CD14-positive monocyte (primary cell): ENCODE data around the gene POLA1. TPM values are rescaled to one million over a fixed set of nuclear protein-coding genes. Genes with fewer than 3 reads are reported as not detected.
A peak's percentile ranks its signal among the peaks of the same experiment; 100 is the strongest.

ENCODE experiments used
- DNase-seq, 3 donors: peaks; one replicate each; pipeline ENCODE4 v3.0.0-alpha.2; 2011 to 2022
- H2AFZ ChIP-seq: 2 replicates; pipeline ENCODE4 v1.6.0; 2012; ENCODE audit warnings: mild to moderate bottlenecking, low read depth, low read length, inconsistent platforms; ENCODE audit not compliant: insufficient read depth, poor library complexity, severe bottlenecking
- H3K27ac ChIP-seq, 2 donors: 1 replicate in 1 of 2; 2 replicates in 1 of 2; pipeline ENCODE4 v1.5.1; 2012 to 2013; ENCODE audit warnings: low read length in 2 of 2, control low read depth in 1 of 2, inconsistent platforms in 1 of 2, low read depth in 1 of 2, mild to moderate bottlenecking in 1 of 2
- H3K27me3 ChIP-seq, 2 donors: one replicate each; pipeline versions ENCODE4 v1.6.0 to v1.6.1; 2011 to 2013; ENCODE audit warnings: low read length in 2 of 2; ENCODE audit not compliant: control insufficient read depth in 2 of 2, insufficient read depth in 2 of 2
- H3K36me3 ChIP-seq, 2 donors: replicated peaks in 1 of 2; 1 replicate in 1 of 2; 2 replicates in 1 of 2; pipeline versions ENCODE4 v1.5.1 to v1.6.1; 2012 to 2013; ENCODE audit warnings: low read length in 2 of 2, control low read depth in 1 of 2, inconsistent platforms in 1 of 2, mild to moderate bottlenecking in 1 of 2; ENCODE audit not compliant: insufficient read depth in 2 of 2, control insufficient read depth in 1 of 2
- H3K4me1 ChIP-seq, 2 donors: 1 replicate in 1 of 2; 2 replicates in 1 of 2; pipeline versions ENCODE4 v1.5.1 to v1.6.1; 2012 to 2013; ENCODE audit warnings: low read length in 2 of 2, control low read depth in 1 of 2, inconsistent platforms in 1 of 2, mild to moderate bottlenecking in 1 of 2, moderate library complexity in 1 of 2; ENCODE audit not compliant: insufficient read depth in 2 of 2, control insufficient read depth in 1 of 2
- H3K4me2 ChIP-seq: replicated peaks from 2 replicates; pipeline ENCODE3; 2012; ENCODE audit warnings: low read length, moderate library complexity, mild to moderate bottlenecking; ENCODE audit not compliant: poor library complexity, severe bottlenecking; ENCODE audit errors: extremely low read depth
- H3K4me3 ChIP-seq, 3 experiments: fragments of 200-600 bp in 1 of 3; sonication (generic) in 1 of 3; replicated peaks in 1 of 3; 1 replicate in 2 of 3; 2 replicates in 1 of 3; pipeline ENCODE4 v1.5.1; 2011 to 2013; ENCODE audit warnings: low read length in 3 of 3, mild to moderate bottlenecking in 3 of 3, control low read depth in 2 of 3, low read depth in 2 of 3, inconsistent platforms in 1 of 3, moderate library complexity in 1 of 3
- H3K79me2 ChIP-seq: 2 replicates; pipeline ENCODE4 v1.6.0; 2012; ENCODE audit warnings: mild to moderate bottlenecking, control low read depth, inconsistent platforms, low read length, moderate library complexity; ENCODE audit not compliant: insufficient read depth
- H3K9ac ChIP-seq: 2 replicates; pipeline ENCODE4 v1.6.0; 2017; ENCODE audit warnings: low read length, mild to moderate bottlenecking; ENCODE audit not compliant: insufficient read depth, poor library complexity, severe bottlenecking
- H3K9me3 ChIP-seq, 2 donors: replicated peaks in 1 of 2; 1 replicate in 1 of 2; 2 replicates in 1 of 2; pipeline versions ENCODE4 v1.5.1 to v1.6.1; 2012 to 2013; ENCODE audit warnings: low read length in 2 of 2, control low read depth in 1 of 2; ENCODE audit not compliant: control insufficient read depth in 1 of 2, insufficient read depth in 1 of 2
- H4K20me1 ChIP-seq: 2 replicates; pipeline ENCODE4 v1.6.0; 2012; ENCODE audit warnings: mild to moderate bottlenecking, low read length, control low read depth, moderate library complexity; ENCODE audit not compliant: insufficient read depth
- H3K27ac Mint-ChIP-seq, 7 donors: one replicate each; pipeline ENCODE4 v1.8.0; 2020; ENCODE audit warnings: mild to moderate bottlenecking in 7 of 7, mixed read lengths in 7 of 7, moderate library complexity in 6 of 7, inconsistent platforms in 2 of 7
- H3K27me3 Mint-ChIP-seq, 3 donors: one replicate each; pipeline ENCODE4 v1.8.0; 2021 to 2022; ENCODE audit warnings: low read depth in 3 of 3, mild to moderate bottlenecking in 3 of 3, mixed read lengths in 3 of 3, moderate library complexity in 3 of 3, inconsistent platforms in 1 of 3
- H3K36me3 Mint-ChIP-seq, 2 donors: one replicate each; pipeline ENCODE4 v1.8.0; 2020; ENCODE audit warnings: mixed read lengths in 2 of 2, inconsistent platforms in 1 of 2, mild to moderate bottlenecking in 1 of 2
- H3K4me1 Mint-ChIP-seq: one replicate; pipeline ENCODE4 v1.8.0; 2020; ENCODE audit warnings: mild to moderate bottlenecking, mixed read lengths
- H3K4me3 Mint-ChIP-seq, 2 donors: one replicate each; pipeline ENCODE4 v1.8.0; 2020; ENCODE audit warnings: mild to moderate bottlenecking in 2 of 2, mixed read lengths in 2 of 2, moderate library complexity in 1 of 2
- H3K9me3 Mint-ChIP-seq, 7 donors: one replicate each; pipeline ENCODE4 v1.8.0; 2020 to 2022; ENCODE audit warnings: mixed read lengths in 7 of 7, mild to moderate bottlenecking in 6 of 7, moderate library complexity in 6 of 7, inconsistent platforms in 2 of 7
- CTCF ChIP-seq: fragments of 200-600 bp; IDR thresholded peaks from one replicate; pipeline ENCODE4 v1.8.0; 2022; ENCODE audit warnings: antibody characterized with exemption, mild to moderate bottlenecking
- WGBS: methylation state at CpG from one replicate; pipeline ENCODE4 v1.1.5; 2013; ENCODE audit warnings: missing lambda C conversion rate; ENCODE audit not compliant: insufficient coverage; 5-methylcytosine and 5-hydroxymethylcytosine counted together
- intact Hi-C, 2 donors: fragments of 100-400 bp; cut with micrococcal nuclease; formaldehyde crosslinking; loops; one replicate each; pipeline versions ENCODE4 v1.15.0 to v1.15.1; 2023
- polyA plus RNA-seq, 3 donors: library from polyadenylated mRNA; depleted of rRNA in 1 of 3; unstranded in 2 of 3; stranded (reverse) in 1 of 3; fragments of 300-500 nt in 2 of 3; fragments of >200 nt in 1 of 3; fragmentation: Illumina TruSeq in 2 of 3; gene quantifications; 1 replicate in 2 of 3; 2 replicates in 1 of 3; pipeline ENCODE4 v1.2.3, GENCODE V29; 2012 to 2021

POLA1 gene
- polyA plus RNA-seq, 3 donors = 1.2 to 1.4 (median 1.3) TPM

GRCh38 chrX:24647257-24648058, 46.3 kb upstream of the POLA1 start, which contains the start of gene PCYT1B:
PCYT1B (minus strand) TSS chrX:24647347; CDS start chrX:24647105, 242 bp downstream.
- peaks cover 0 to 16% (median 6%) of the 10 kb centered on the region in 3 donors for H3K27me3 Mint-ChIP-seq
- Histone ChIP-seq H2AFZ (peak within 1 kb of the TSS; percentile 4), H3K9me3 (no peaks in the 10 kb centered on the region), H3K27me3 (peaks cover 0 to 3% of the 10 kb centered on the region in 2 donors), H3K9ac (peak within 1 kb of the TSS; percentile 19), H3K4me1 (peaks cover 21% of the 10 kb centered on the region in 2 donors), H3K4me2 (peak within 1 kb of the TSS; percentile 71), H3K27ac (no peak within 1 kb of the TSS), H3K79me2 (no peaks in the 10 kb centered on the region), H3K4me3 (peak within 1 kb of the TSS; percentile 4 to 59 (median 31)), H3K36me3 (no peaks in the 10 kb centered on the region), H4K20me1 (no peaks in the 10 kb centered on the region)
- H3K36me3 Mint-ChIP-seq = no peaks in the 10 kb centered on the region
- H3K9me3 Mint-ChIP-seq = peaks cover 0 to 5% (median 0%) of the 10 kb centered on the region in 7 donors
- peak within 1 kb of the TSS in 1 of 7 donors; percentile 51 for H3K27ac Mint-ChIP-seq
- H3K4me1 Mint-ChIP-seq = peaks cover 23% of the 10 kb centered on the region
- WGBS = 0% methylated on average over 1 of the region's 24 CpGs
- peak; percentile 40 to 70 (median 64) for DNase-seq
- H3K4me3 Mint-ChIP-seq = peak within 1 kb of the TSS; percentile 70 to 90
- no peak for TF ChIP-seq CTCF
- intact Hi-C loops = no loop called here

- H3K27me3 ChIP-seq = peaks cover 0 to 3% of the 10 kb centered on the region in 2 donors
- no peaks in the 10 kb centered on the region for H4K20me1 ChIP-seq
- H3K36me3 ChIP-seq = no peaks in the 10 kb centered on the region
- Mint-ChIP-seq H3K4me3 (no peak overlapping the region), H3K27me3 (peaks cover 0 to 17% (median 6%) of the 10 kb centered on the region in 3 donors), H3K9me3 (peaks cover 0 to 5% (median 0%) of the 10 kb centered on the region in 7 donors), H3K36me3 (no peaks in the 10 kb centered on the region), H3K27ac (no peak overlapping the region), H3K4me1 (peaks cover 23% of the 10 kb centered on the region)
- no peak overlapping the region for H3K27ac ChIP-seq
- no peak for DNase-seq
- WGBS = no CpG with 5 or more reads among the region's 6 CpGs
- H2AFZ ChIP-seq = no peak overlapping the region
- no peak overlapping the region for H3K4me3 ChIP-seq
- TF ChIP-seq CTCF = no peak
- H3K9ac ChIP-seq = no peak overlapping the region
- peaks cover 21% of the 10 kb centered on the region in 2 donors for H3K4me1 ChIP-seq
- no peak overlapping the region for H3K4me2 ChIP-seq
- intact Hi-C loops = no loop called here
- H3K79me2 ChIP-seq = no peaks in the 10 kb centered on the region
- H3K9me3 ChIP-seq = no peaks in the 10 kb centered on the region
Observed at GRCh38 chrX:24648495-24648894, 45.2 kb upstream of the POLA1 start.
